Adipocyte (in vitro differentiated cells): ENCODE results near the gene ITPRID2.

Source experiments
- DNase-seq: peaks from one replicate; pipeline ENCODE4 v3.0.0-alpha.2; 2015; ENCODE audit warnings: low read depth
- H3K27me3 ChIP-seq: replicated peaks from 2 replicates; pipeline ENCODE4 v1.7.0; 2013; ENCODE audit warnings: mild to moderate bottlenecking, low read length, moderate library complexity; ENCODE audit not compliant: control insufficient read depth, insufficient read depth
- H3K36me3 ChIP-seq: 2 replicates; pipeline ENCODE4 v1.7.0; 2013; ENCODE audit warnings: low read length, mild to moderate bottlenecking, moderate library complexity; ENCODE audit not compliant: control insufficient read depth, insufficient read depth, severe bottlenecking
- H3K4me1 ChIP-seq: 2 replicates; pipeline ENCODE4 v1.7.0; 2013; ENCODE audit warnings: mild to moderate bottlenecking, low read length, moderate library complexity; ENCODE audit not compliant: control insufficient read depth, insufficient read depth
- H3K4me3 ChIP-seq: 2 replicates; pipeline ENCODE4 v1.7.0; 2013; ENCODE audit warnings: mild to moderate bottlenecking, low read length, moderate library complexity
- H3K9ac ChIP-seq: 2 replicates; pipeline ENCODE4 v1.7.0; 2013; ENCODE audit warnings: mild to moderate bottlenecking, low read length, moderate library complexity
- H3K9me3 ChIP-seq: 2 replicates; pipeline ENCODE4 v1.7.0; 2013; ENCODE audit warnings: mild to moderate bottlenecking, low read length, moderate library complexity; ENCODE audit not compliant: control insufficient read depth

Gene ITPRID2

DNA sequence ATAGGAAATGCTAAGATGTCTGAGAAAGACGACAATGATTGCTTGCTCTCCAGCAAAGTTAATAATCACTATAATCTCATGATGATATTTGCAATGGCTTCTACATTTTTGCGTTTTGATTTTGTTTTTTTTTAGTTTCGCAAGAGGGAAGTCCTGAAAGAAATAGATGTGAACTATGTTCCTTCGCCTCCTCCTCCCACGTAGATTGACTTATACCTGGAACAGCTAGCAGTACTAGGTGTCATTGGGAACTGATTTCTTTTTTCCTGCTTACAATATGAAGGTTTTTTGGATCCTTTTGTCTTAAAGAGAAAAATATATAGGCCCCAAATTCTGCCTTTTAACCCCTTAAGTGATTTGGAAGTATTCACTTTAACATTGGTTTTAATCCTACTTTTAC lies 26.7 kb downstream of the ITPRID2 start:
- Histone ChIP-seq H3K4me1 (peaks cover 20% of the 10 kb centered on the region), H3K4me3 (no peak overlapping the region), H3K27me3 (no peaks in the 10 kb centered on the region), H3K9me3 (no peaks in the 10 kb centered on the region), H3K36me3 (peaks cover 93% of the 10 kb centered on the region), H3K9ac (no peak overlapping the region)
- no peak for DNase-seq

DNA sequence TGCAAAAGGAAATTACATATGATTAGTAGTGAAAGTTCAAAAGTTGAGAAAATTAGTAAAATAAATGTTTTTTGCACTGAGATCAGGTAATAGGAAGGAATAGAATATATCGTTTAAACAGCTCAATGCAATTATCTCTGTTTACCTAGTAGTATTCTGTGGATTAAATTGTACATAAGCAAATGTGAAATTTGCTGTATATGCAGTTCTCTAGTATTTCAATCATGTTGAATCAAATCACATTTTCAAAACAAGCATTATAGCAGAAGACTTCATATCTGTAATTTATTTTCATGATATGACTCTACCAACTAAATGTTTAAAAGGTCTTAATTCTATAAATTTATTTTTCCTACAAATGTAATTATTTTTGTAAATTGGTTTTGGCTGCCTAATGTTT lies 31.6 kb downstream of the ITPRID2 start:
- Histone ChIP-seq H3K9ac (no peak overlapping the region), H3K27me3 (no peaks in the 10 kb centered on the region), H3K4me3 (no peak overlapping the region), H3K9me3 (no peaks in the 10 kb centered on the region), H3K4me1 (peaks cover 5% of the 10 kb centered on the region), H3K36me3 (peaks cover 85% of the 10 kb centered on the region)
- DNase-seq = no peak

DNA sequence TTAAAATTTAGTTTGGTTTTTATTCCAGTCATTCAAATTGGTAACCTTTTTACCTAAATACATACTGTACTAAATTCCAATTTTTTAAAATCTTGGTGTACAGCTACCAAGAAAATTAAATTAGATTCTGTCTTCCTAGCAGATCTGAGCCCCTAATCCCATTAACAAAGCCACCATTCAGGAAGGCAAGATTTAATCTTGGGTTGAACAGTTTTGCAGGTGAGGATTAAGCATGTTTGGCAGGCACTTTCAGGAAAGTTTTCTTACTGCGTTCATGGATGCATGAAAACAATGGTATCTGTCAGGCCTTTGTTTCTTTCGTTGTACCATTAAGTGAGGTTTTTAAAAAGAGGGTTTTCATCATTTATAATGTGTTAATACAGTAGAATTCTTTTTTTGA lies 32.8 kb downstream of the ITPRID2 start:
- Histone ChIP-seq H3K9me3 (no peaks in the 10 kb centered on the region), H3K27me3 (no peaks in the 10 kb centered on the region), H3K36me3 (peaks cover 78% of the 10 kb centered on the region), H3K4me3 (no peak overlapping the region), H3K4me1 (peaks cover 5% of the 10 kb centered on the region), H3K9ac (no peak overlapping the region)
- no peak for DNase-seq

DNA sequence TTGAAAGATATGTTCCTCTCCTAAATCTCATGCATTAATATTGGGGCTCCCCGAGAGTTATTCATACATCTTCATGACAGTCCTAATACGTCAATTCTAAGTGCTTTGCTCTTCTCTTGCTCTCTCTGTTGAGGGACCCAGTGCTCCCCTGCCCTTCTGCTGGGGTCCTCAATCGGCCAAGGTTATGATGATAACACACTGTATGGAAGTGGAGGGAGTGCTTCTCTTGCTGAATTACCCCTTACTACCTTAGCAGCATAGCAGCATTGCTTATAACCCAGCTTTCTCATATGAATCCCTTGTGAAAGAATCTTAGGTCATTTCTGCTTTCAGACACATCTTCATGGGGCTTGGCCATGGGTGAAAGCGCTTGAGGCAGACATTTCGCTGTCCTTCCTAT lies 43.2 kb downstream of the ITPRID2 start:
- Histone ChIP-seq H3K9ac (no peak overlapping the region), H3K9me3 (no peaks in the 10 kb centered on the region), H3K36me3 (peaks cover 13% of the 10 kb centered on the region), H3K4me1 (no peaks in the 10 kb centered on the region), H3K4me3 (no peak overlapping the region), H3K27me3 (no peaks in the 10 kb centered on the region)
- DNase-seq = no peak

DNA sequence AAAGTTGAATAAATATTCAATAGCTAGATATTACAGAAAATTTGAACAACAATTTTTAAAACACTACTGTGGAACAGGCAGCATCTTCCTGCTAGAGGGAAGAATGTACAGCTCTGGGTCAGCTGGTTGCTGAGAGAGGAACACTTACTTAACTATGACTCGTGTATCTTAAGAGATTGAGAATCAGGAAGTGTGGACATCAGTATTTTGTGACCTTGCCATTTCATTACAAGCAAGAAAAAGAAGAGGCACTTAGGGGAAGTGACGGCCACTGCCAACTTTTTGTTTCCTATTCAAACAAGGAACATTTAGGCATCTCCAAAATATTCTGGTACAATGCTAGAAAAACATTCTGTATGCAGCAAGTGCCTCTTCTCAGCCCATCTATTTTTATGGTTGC lies 45.9 kb downstream of the ITPRID2 start:
- DNase-seq = peak; percentile 63
- Histone ChIP-seq H3K4me3 (no peak overlapping the region), H3K4me1 (no peaks in the 10 kb centered on the region), H3K9me3 (no peaks in the 10 kb centered on the region), H3K9ac (no peak overlapping the region), H3K27me3 (no peaks in the 10 kb centered on the region), H3K36me3 (no peaks in the 10 kb centered on the region)

DNA sequence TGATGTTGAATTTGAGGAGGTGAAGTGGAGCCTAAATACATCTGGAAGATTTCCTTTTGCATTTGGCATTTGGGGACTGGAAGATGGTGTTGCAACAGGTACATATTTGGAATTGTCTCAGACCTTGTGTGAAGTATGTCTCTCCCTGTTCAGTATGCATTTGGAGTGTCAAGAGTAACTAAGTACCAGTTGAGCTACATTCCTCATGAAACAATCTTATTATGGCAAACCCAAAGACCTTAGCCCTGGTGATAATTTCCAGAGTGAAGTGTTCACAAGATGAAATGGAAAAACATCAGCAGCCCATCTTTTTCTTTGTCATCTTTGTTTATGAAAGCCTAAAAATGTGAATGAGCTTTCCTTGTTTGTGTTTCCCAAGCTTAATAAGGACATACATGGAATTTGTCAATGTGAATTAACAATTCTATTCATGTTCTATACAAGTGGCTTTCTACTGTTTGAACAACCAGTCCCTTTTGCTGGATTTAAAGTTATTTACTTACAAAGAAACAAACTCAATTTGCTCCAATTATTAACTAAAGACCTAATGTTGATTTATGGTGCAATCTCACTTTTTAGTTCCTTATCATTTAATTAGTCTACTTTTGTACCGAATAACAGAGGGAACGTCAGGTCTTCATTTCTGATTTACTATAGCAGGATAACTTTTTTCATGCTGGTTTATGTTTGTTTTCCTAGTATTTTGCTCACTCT lies 52.0 kb downstream of the ITPRID2 start:
- no peaks in the 10 kb centered on the region for H3K9me3 ChIP-seq
- no peak for DNase-seq

DNA sequence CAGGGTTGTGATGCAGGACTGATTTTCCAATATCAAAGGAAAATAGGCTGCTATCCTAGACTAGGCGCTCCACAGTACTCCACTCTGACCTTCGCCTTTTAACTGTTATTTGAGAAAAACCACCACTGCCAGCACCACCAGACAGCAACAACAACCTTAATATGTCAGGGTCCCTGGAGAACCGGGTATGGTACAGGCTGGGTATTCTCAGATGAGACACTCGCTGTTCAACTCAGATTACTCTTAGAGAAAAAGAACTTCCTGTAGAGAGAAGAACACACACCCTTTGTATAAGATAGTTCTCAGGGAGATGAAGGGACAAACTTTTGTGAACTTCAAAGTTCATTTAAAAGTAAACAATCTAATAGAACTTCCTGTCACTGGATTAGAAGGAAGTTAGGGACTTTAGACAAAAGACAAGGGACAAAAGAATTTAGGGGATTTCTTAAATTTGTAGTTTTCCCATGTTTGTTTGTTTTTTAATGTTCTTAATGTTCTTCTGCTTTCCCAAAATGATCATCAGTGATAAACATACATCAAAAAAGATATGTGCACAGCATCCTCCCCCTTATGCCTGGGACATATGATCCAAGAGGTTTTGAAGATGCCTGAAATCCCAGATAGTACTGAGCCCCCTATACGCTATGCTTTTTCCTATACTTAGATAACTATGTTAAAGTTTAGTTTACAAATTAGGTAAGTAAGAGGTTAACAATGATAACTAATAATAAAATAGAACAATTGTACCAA lies 52.8 kb downstream of the ITPRID2 start:
- Histone ChIP-seq H3K4me3 (no peak overlapping the region), H3K27me3 (no peaks in the 10 kb centered on the region), H3K9me3 (no peaks in the 10 kb centered on the region), H3K36me3 (no peaks in the 10 kb centered on the region), H3K4me1 (peaks cover 6% of the 10 kb centered on the region), H3K9ac (no peak overlapping the region)
- DNase-seq = no peak

More for the DNA sequence above, 52.0 kb downstream of the ITPRID2 start:
- H3K9ac ChIP-seq = no peak overlapping the region
- H3K27me3 ChIP-seq = no peaks in the 10 kb centered on the region
- H3K36me3 ChIP-seq = no peaks in the 10 kb centered on the region
- H3K4me1 ChIP-seq = peaks cover under 1% of the 10 kb centered on the region
- H3K4me3 ChIP-seq = no peak overlapping the region

DNA sequence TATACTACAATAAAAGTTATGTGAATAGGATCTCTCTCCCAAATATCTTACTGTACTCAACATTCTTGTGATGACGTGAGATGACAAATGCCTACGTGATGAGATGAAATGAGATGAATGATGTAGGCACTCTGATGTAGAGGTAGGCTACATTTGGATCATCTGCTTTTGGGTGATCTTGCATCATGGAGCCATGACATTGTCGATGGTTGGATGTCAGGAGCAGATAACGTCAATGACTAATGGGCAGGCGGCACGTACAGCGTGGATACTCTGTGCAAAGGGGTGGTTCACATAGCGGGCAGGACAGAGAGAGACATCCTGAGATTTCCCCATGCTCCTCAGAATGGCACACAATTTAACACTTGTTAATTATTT lies 53.4 kb downstream of the ITPRID2 start:
- H3K9ac ChIP-seq = no peak overlapping the region
- no peak overlapping the region for H3K4me3 ChIP-seq
- DNase-seq = no peak
- no peaks in the 10 kb centered on the region for H3K27me3 ChIP-seq
- peaks cover 7% of the 10 kb centered on the region for H3K4me1 ChIP-seq
- no peaks in the 10 kb centered on the region for H3K9me3 ChIP-seq
- H3K36me3 ChIP-seq = no peaks in the 10 kb centered on the region

DNA sequence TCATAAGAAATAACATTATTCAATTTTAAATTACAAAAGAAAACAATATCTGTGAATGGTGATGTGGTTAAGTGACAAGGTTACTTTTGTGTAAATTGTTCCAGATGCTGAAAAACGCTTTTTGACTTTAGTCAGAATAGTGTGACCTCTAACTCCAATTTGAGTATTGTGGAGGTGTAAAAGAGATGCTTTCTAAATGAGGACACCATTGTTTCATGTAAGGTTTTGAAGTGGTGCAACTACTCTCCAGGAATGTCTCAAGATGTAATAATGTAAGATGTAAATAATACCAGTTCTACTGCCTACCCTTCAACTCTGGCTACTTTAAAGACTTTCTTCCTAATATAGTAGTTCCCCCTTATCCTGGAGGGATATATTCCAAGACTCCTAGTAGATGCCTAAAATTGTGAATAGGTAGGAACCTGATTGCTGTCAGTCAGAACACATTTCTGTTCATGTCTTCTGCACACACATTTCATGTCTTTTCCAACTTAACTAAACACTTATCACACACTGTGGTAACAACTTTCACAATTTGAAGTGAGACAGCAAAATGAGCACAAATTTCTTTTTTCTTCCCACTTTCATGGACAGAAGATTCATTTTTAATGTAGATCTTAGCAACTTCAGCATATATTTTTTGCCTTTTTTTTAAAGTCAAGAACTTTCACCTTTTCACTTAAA lies 55.1 kb downstream of the ITPRID2 start:
- no peak for DNase-seq
- Histone ChIP-seq H3K9me3 (no peaks in the 10 kb centered on the region), H3K36me3 (no peaks in the 10 kb centered on the region)

DNA sequence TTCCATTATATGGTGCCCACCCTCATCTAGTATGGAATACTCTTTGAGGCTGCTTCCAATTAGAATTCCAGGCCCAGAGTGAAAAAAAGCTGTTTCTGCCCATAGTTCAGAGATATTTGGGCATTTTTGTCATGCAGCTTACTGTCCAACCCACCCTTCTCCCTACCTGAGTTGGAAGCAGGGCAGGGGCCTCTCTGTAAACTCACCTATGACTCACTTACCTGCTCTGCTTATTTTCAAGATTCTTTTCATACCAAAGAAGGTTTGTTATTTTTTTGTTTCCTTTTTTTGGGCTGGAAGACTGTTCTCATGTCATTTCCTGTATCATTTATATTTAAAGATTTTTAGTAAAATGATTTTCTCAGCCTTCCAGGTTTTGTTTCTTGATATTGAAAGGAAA lies 55.7 kb downstream of the ITPRID2 start:
- H3K36me3 ChIP-seq = no peaks in the 10 kb centered on the region
- no peak for DNase-seq
- H3K9me3 ChIP-seq = no peaks in the 10 kb centered on the region
- no peak overlapping the region for H3K9ac ChIP-seq
- no peaks in the 10 kb centered on the region for H3K27me3 ChIP-seq
- H3K4me3 ChIP-seq = no peak overlapping the region
- peaks cover 7% of the 10 kb centered on the region for H3K4me1 ChIP-seq

More for the DNA sequence above, 55.1 kb downstream of the ITPRID2 start:
- peaks cover 7% of the 10 kb centered on the region for H3K4me1 ChIP-seq
- no peaks in the 10 kb centered on the region for H3K27me3 ChIP-seq
- H3K9ac ChIP-seq = no peak overlapping the region
- H3K4me3 ChIP-seq = no peak overlapping the region

DNA sequence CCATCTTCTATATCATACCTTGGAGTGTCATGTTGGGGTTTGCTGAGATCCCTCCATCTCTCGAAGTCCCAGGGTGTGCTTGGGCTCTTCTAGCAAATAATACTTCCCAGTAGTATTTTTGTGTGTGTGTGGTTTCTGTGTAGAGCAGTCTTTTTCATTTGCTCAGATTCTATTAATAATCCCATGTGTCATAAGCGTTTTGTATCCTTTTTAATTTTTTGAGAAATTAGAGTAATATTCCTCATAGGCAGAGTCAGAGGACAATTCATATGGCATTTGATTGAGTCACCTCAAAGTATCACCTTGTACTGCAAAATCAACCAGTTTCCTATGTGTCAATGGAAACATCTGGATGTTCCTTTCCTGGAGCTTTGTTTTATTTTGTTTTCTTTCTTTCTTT lies 56.7 kb downstream of the ITPRID2 start:
- Histone ChIP-seq H3K9ac (no peak overlapping the region), H3K27me3 (no peaks in the 10 kb centered on the region), H3K4me1 (peaks cover 7% of the 10 kb centered on the region), H3K36me3 (no peaks in the 10 kb centered on the region), H3K4me3 (no peak overlapping the region), H3K9me3 (no peaks in the 10 kb centered on the region)
- no peak for DNase-seq
